Activated CD4-positive, alpha-beta T cell treated with anti-CD3 and anti-CD28 coated beads for 24 hours (primary cell): ENCODE results near the gene APOC3.

Experiments used
- DNase-seq, 2 donors: peaks; one replicate each; pipeline ENCODE4 v3.0.0-alpha.2; 2020; ENCODE audit warnings: low read depth in 2 of 2

The APOC3 gene

DNA sequence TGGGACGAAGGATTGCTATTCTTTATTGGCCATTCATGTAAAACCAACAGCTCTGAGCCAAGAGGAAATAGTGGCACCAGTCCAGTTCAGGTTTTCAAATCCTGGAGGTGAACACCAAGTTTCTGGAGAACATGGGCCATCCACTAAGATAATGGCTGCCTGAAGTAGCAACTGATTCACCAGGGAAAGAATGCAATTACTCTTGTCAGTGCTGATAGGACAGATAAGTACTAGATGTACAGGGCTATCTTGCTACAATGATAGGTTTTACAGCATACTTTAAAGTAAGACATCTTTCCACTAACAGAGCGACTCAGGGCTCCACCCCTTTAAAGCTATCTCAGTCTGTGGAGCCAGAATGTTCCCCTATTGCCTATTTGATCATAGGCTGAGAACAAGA, 44.5 kb downstream of the APOC3 start:
- no peak for DNase-seq

GRCh38 chr11:116875194-116875593, 45.5 kb downstream of the APOC3 start:
- DNase-seq, result no peak

DNA sequence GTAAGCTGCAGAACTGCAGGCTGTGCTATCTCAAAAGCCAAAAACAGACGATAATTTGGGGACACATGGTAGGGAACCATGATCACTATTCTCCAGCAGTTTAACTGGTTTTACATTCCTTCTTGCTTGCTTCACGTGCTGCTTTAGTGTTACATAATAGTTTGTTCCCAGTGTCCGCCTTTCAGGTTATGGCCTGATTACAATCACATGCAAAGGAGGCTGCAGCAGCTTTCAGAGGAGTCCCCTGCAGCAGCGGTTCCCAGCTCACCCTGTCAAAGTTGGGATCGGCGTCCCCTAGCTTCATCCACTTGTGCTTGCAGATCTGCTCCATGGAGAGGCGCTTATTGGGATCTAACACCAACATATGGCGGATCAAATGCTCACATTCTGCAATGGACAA, 46.9 kb downstream of the APOC3 start:
- DNase-seq, result no peak

DNA sequence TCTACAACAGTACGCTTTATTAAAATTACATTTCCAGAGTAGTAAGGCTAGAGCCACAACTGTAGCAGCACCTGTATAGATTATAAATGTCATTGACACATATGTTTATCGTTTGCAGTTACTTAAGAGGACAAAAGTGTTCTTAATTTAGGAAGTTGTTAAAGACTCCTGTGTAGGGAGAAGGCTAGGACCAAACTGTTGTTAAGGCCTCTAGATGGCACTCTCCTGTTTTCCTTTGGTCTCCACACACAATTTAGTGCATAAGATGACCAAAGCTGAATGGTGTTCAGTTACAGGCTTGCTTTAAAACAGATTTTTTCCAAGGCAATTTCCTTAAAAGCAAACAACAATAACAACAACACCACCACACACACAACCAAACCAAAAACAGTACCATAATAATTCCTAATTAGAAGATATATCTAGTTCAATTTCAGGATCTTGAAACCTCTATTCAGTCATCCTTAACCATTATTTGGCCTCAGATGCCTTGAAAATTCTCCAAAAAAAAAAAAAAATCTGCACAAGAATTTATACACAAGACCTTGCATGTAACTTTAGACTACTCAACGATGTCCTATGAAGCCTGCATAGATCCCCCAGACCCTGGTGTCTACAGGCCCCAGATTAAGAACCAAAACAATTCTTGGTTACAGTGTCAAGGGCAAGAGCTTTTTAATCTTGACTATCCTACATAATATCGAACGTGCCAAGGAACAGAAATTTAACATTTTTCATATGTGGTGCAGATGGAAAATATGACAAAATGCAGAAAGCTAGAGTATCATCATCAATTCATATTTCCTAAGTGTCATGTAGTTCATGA, 50.3 kb downstream of the APOC3 start:
- peak in 1 of 2 donors; percentile 4 for DNase-seq

- DNase-seq, result no peak
These were observed 51.4 kb downstream of the APOC3 start for GRCh38 chr11:116881143-116881542.

GRCh38 chr11:116882386-116882785, 52.7 kb downstream of the APOC3 start:
- DNase-seq, result peak in 1 of 2 donors; percentile 3
